Measurements from ENCODE around the gene ZNF649. TPM values are rescaled to one million over a fixed set of nuclear protein-coding genes. Genes with fewer than 3 reads are reported as not detected.
"Not testable (repeated sequence)": the region's sequence is repeated elsewhere in the genome, so short reads cannot be mapped to it uniquely, and the experiment has no call there.

ZNF649 gene
- total RNA-seq, 2 donors from 2014 or later = 61.0 to 69.3 TPM

DNA sequence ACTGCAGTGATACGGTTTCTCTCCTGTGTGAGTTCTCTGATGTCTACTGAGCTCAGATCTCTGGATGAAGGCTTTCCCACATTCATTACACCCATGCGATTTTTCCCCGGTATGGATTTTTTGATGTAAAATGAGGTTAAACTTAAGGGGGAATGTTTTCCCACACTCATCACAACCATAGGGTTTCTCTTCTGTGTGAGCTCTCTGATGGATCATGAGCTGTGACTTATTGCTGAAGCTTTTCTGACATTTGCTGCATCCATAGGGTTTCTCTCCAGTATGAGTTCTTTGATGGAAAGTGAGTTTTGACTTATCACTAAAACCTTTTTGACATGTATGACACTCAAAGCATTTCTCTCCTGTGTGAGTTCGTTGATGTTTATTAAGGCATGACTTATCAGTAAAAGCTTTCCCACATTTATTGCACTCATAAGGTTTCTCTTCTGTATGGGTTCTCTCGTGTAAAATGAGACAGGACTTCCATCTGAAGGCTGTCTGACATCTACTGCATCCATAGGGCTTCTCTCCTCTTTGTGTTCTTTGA, 10.6 kb upstream of the ZNF649 start:
- TF ChIP-seq, protein P1, sequence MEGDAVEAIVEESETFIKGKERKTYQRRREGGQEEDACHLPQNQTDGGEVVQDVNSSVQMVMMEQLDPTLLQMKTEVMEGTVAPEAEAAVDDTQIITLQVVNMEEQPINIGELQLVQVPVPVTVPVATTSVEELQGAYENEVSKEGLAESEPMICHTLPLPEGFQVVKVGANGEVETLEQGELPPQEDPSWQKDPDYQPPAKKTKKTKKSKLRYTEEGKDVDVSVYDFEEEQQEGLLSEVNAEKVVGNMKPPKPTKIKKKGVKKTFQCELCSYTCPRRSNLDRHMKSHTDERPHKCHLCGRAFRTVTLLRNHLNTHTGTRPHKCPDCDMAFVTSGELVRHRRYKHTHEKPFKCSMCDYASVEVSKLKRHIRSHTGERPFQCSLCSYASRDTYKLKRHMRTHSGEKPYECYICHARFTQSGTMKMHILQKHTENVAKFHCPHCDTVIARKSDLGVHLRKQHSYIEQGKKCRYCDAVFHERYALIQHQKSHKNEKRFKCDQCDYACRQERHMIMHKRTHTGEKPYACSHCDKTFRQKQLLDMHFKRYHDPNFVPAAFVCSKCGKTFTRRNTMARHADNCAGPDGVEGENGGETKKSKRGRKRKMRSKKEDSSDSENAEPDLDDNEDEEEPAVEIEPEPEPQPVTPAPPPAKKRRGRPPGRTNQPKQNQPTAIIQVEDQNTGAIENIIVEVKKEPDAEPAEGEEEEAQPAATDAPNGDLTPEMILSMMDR (conservative IDR thresholded peaks at IDR 0.05) = no peak
- no peak for DNase-seq
- Mint-ChIP-seq H3K9me3 (peaks cover 93% of the 10 kb centered on the region), H3K27me3 (ENCODE audit: insufficient read depth) (peaks cover 1% of the 10 kb centered on the region), H3K4me3 (no peak overlapping the region), H3K4me1 (no peaks in the 10 kb centered on the region), H3K27ac (no peak overlapping the region), H3K36me3 (ENCODE audit: low read depth) (peaks cover 16% of the 10 kb centered on the region)
- Histone ChIP-seq H3K9me3 (ENCODE audit: control insufficient read depth, low read length) (peaks cover 95% of the 10 kb centered on the region), H3K4me3 (ENCODE audit: low read length) (peak overlapping the region; percentile 62), H3K4me1 (ENCODE audit: control insufficient read depth, insufficient read depth, low read length) (no peaks in the 10 kb centered on the region), H3K9ac (ENCODE audit: extremely low read depth, low read length, poor library complexity, severe bottlenecking) (no peak overlapping the region), H3K36me3 (ENCODE audit: control insufficient read depth, insufficient read depth, low read length) (no peaks in the 10 kb centered on the region), H3K27ac (ENCODE audit: low read depth, low read length) (no peak overlapping the region), H3K27me3 (ENCODE audit: control insufficient read depth, insufficient read depth, low read length, poor library complexity, severe bottlenecking) (no peaks in the 10 kb centered on the region)
- WGBS, 2 experiments (ENCODE audit: insufficient coverage in 1 of 2, insufficient read length in 1 of 2) = 72 to 76% methylated on average over 3 of the region's 5 CpGs

DNA sequence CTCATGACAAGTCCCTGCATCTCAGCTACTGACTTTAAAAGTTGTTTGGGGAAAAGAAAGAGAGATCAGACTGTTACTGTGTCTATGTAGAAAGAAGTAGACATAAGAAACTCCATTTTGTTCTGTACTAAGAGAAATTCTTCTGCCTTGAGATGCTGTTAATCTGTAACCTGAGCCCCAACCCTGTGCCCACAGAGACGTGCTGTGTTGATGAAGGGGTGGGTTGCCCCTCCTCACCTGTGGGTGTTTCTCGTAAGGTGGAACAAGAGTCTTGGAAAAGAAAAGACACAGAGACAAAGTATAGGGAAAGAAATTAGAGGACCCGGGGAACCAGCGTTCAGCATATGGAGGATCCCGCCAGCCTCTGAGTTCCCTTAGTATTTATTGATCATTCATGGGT, 3.2 kb upstream of the ZNF649 start:
- H3K9me3 ChIP-seq (ENCODE audit: control insufficient read depth, low read length) = peaks cover 80% of the 10 kb centered on the region
- Mint-ChIP-seq H3K36me3 (ENCODE audit: low read depth) (peaks cover 30% of the 10 kb centered on the region), H3K27ac (peak overlapping the region; percentile 74), H3K9me3 (peaks cover 96% of the 10 kb centered on the region), H3K4me1 (peaks cover 16% of the 10 kb centered on the region)
- not testable (repeated sequence) for H3K36me3 ChIP-seq (ENCODE audit: control insufficient read depth, insufficient read depth, low read length); H3K27me3 ChIP-seq (ENCODE audit: control insufficient read depth, insufficient read depth, low read length, poor library complexity, severe bottlenecking); H3K27ac ChIP-seq (ENCODE audit: low read depth, low read length); H3K4me3 Mint-ChIP-seq; DNase-seq; H3K4me1 ChIP-seq (ENCODE audit: control insufficient read depth, insufficient read depth, low read length); H3K9ac ChIP-seq (ENCODE audit: extremely low read depth, low read length, poor library complexity, severe bottlenecking); H3K27me3 Mint-ChIP-seq (ENCODE audit: insufficient read depth)
- 67% methylated on average over 5 of the region's 5 CpGs; no CpG with 5 or more reads in 1 of the 2 experiments for WGBS, 2 experiments (ENCODE audit: insufficient coverage in 1 of 2, insufficient read length in 1 of 2)
- peak overlapping the region; percentile 68 for H3K4me3 ChIP-seq (ENCODE audit: low read length)

DNA sequence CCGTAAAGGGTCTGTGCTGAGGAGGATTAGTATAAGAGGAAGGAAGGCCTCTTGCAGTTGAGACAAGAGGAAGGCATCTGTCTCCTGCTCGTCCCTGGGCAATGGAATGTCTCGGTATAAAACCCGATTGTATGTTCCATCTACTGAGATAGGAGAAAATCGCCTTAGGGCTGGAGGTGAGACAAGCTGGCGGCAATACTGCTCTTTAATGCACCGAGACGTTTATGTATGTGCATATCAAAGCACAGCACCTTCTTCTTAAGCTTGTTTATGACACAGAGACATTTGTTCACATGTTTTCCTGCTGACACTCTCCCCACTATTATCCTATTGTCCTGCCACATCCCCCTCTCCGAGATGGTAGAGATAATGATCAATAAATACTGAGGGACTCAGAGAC, 1.3 kb upstream of the ZNF649 start:
- H3K27me3 ChIP-seq (ENCODE audit: control insufficient read depth, insufficient read depth, low read length, poor library complexity, severe bottlenecking); H3K27ac ChIP-seq (ENCODE audit: low read depth, low read length); DNase-seq; H3K4me1 ChIP-seq (ENCODE audit: control insufficient read depth, insufficient read depth, low read length); H3K9ac ChIP-seq (ENCODE audit: extremely low read depth, low read length, poor library complexity, severe bottlenecking); H3K27me3 Mint-ChIP-seq (ENCODE audit: insufficient read depth): not testable (repeated sequence)
- peaks cover 47% of the 10 kb centered on the region for H3K36me3 Mint-ChIP-seq (ENCODE audit: low read depth)
- H3K4me3 Mint-ChIP-seq = peak overlapping the region; percentile 98
- 50 to 76% methylated on average over 4 to 9 of the region's 9 CpGs for WGBS, 2 experiments (ENCODE audit: insufficient coverage in 1 of 2, insufficient read length in 1 of 2)
- Histone ChIP-seq H3K36me3 (ENCODE audit: control insufficient read depth, insufficient read depth, low read length) (peaks cover 18% of the 10 kb centered on the region), H3K4me3 (ENCODE audit: low read length) (peak overlapping the region; percentile 68), H3K9me3 (ENCODE audit: control insufficient read depth, low read length) (peaks cover 79% of the 10 kb centered on the region)
- peaks cover 97% of the 10 kb centered on the region for H3K9me3 Mint-ChIP-seq
- H3K27ac Mint-ChIP-seq = peak overlapping the region; percentile 99
- peaks cover 16% of the 10 kb centered on the region for H3K4me1 Mint-ChIP-seq

DNA sequence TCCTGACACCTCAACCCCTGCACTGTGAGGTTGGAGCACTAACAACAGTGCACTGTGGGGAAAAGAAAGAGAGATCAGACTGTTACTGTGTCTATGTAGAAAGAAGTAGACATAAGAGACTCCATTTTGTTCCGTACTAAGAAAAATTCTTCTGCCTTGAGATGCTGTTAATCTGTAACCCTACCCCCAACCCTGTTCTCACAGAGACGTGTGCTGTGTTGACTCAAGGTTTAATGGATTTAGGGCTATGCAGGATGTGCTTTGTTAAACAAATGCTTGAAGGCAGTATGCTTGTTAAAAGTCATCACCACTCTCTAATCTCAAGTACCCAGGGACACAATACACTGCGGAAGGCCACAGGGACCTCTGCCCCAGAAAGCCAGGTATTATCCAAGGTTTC, 822 bp upstream of the ZNF649 start:
- 47 to 80% methylated on average over 1 to 2 of the region's 3 CpGs for WGBS, 2 experiments (ENCODE audit: insufficient coverage in 1 of 2, insufficient read length in 1 of 2)
- Histone ChIP-seq H3K9me3 (ENCODE audit: control insufficient read depth, low read length) (peaks cover 79% of the 10 kb centered on the region), H3K36me3 (ENCODE audit: control insufficient read depth, insufficient read depth, low read length) (peaks cover 22% of the 10 kb centered on the region), H3K9ac (ENCODE audit: extremely low read depth, low read length, poor library complexity, severe bottlenecking) (peak overlapping the region; percentile 98), H3K4me3 (ENCODE audit: low read length) (peak overlapping the region; percentile 91)
- DNase-seq; H3K27me3 ChIP-seq (ENCODE audit: control insufficient read depth, insufficient read depth, low read length, poor library complexity, severe bottlenecking); H3K4me1 ChIP-seq (ENCODE audit: control insufficient read depth, insufficient read depth, low read length); H3K27me3 Mint-ChIP-seq (ENCODE audit: insufficient read depth); H3K27ac ChIP-seq (ENCODE audit: low read depth, low read length): not testable (repeated sequence)
- Mint-ChIP-seq H3K4me1 (peaks cover 16% of the 10 kb centered on the region), H3K4me3 (peak overlapping the region; percentile 98), H3K9me3 (peaks cover 97% of the 10 kb centered on the region), H3K36me3 (ENCODE audit: low read depth) (peaks cover 51% of the 10 kb centered on the region), H3K27ac (peak overlapping the region; percentile 99)
